GM23338 (cell line): Measurements from ENCODE around the gene ARHGAP1. TPM values are rescaled to one million over a fixed set of nuclear protein-coding genes. Genes with fewer than 3 reads are reported as not detected.

Experiments
- ATAC-seq: fragments of 200-7000 bp; cut with Tn5 transposase; 3 replicates; pipeline ENCODE4 v1.9.1; 2020
- DNase-seq: peaks from one replicate; pipeline ENCODE4 v3.0.0-alpha.2; 2015; ENCODE audit warnings: low spot score
- H2AFZ ChIP-seq: fragments of 200-600 bp; sonication (generic); 2 replicates; pipeline ENCODE4 v1.8.0; 2016; ENCODE audit warnings: antibody characterized with exemption, mild to moderate bottlenecking, moderate library complexity
- H3F3A ChIP-seq: fragments of 200-600 bp; sonication (generic); replicated peaks from 2 replicates; pipeline ENCODE4 v1.8.0; 2017; ENCODE audit warnings: antibody characterized with exemption, mixed run types, low read depth
- H3K27ac ChIP-seq: fragments of 200-600 bp; sonication (generic); 2 replicates; pipeline ENCODE4 v1.6.1; 2016; ENCODE audit warnings: low read depth
- H3K27me3 ChIP-seq: fragments of 200-600 bp; sonication (generic); 2 replicates; pipeline ENCODE4 v1.8.0; 2016; ENCODE audit warnings: mild to moderate bottlenecking, mixed run types, moderate library complexity; ENCODE audit not compliant: insufficient read depth
- H3K36me3 ChIP-seq: fragments of 200-600 bp; sonication (generic); 2 replicates; pipeline ENCODE4 v1.8.0; 2016; ENCODE audit warnings: mild to moderate bottlenecking; ENCODE audit not compliant: insufficient read depth
- H3K4me1 ChIP-seq: fragments of 200-600 bp; sonication (generic); 2 replicates; pipeline ENCODE4 v1.8.0; 2016; ENCODE audit warnings: mild to moderate bottlenecking, moderate library complexity; ENCODE audit not compliant: insufficient read depth
- H3K4me2 ChIP-seq: fragments of 200-600 bp; sonication (generic); 2 replicates; pipeline ENCODE4 v1.7.1; 2017; ENCODE audit warnings: mixed run types
- H3K4me3 ChIP-seq: fragments of 200-600 bp; sonication (generic); 2 replicates; pipeline ENCODE4 v1.6.1; 2016; ENCODE audit warnings: mixed run types
- H3K79me2 ChIP-seq: fragments of 200-600 bp; sonication (generic); replicated peaks from 2 replicates; pipeline ENCODE4 v1.8.0; 2017; ENCODE audit warnings: mild to moderate bottlenecking; ENCODE audit not compliant: insufficient read depth
- H3K9me2 ChIP-seq: fragments of 200-600 bp; sonication (generic); 2 replicates; pipeline ENCODE4 v1.8.0; 2017; ENCODE audit not compliant: insufficient read depth
- H4K20me1 ChIP-seq: fragments of 200-600 bp; sonication (generic); replicated peaks from 2 replicates; pipeline ENCODE4 v1.8.0; 2017; ENCODE audit warnings: mild to moderate bottlenecking; ENCODE audit not compliant: insufficient read depth
- H3K27ac Mint-ChIP-seq: 2 replicates; pipeline ENCODE4 v1.8.0; 2020; ENCODE audit warnings: inconsistent platforms, mild to moderate bottlenecking, moderate library complexity, mixed read lengths
- H3K27me3 Mint-ChIP-seq: 3 replicates; pipeline ENCODE4 v1.8.0; 2022; ENCODE audit warnings: low read depth, mild to moderate bottlenecking, moderate library complexity, mixed read lengths, inconsistent platforms; ENCODE audit not compliant: insufficient read depth, poor library complexity
- H3K36me3 Mint-ChIP-seq: 3 replicates; pipeline ENCODE4 v1.8.0; 2021; ENCODE audit warnings: low read depth, mild to moderate bottlenecking, inconsistent platforms, moderate library complexity, mixed read lengths
- H3K4me1 Mint-ChIP-seq: 3 replicates; pipeline ENCODE4 v1.8.0; 2020; ENCODE audit warnings: mild to moderate bottlenecking, inconsistent platforms, mixed read lengths
- H3K4me3 Mint-ChIP-seq: 3 replicates; pipeline ENCODE4 v1.8.0; 2021; ENCODE audit warnings: moderate library complexity, mild to moderate bottlenecking, inconsistent platforms, mixed read lengths
- H3K9me3 Mint-ChIP-seq: 3 replicates; pipeline ENCODE4 v1.8.0; 2020; ENCODE audit warnings: moderate library complexity, mild to moderate bottlenecking, inconsistent platforms, mixed read lengths
- CREB1 ChIP-seq: fragments of 250-450 bp; sonication (Bioruptor Pico); IDR thresholded peaks from 2 replicates; pipeline ENCODE4 v1.5.0; 2020; ENCODE audit warnings: low read depth, mild to moderate bottlenecking, moderate library complexity
- EZH2 ChIP-seq: fragments of 200-600 bp; sonication (generic); IDR thresholded peaks from one replicate; pipeline ENCODE4 v1.8.0; 2017; ENCODE audit warnings: antibody characterized with exemption, mild to moderate bottlenecking, low read depth; ENCODE audit not compliant: unreplicated experiment
- EZH2phosphoT487 ChIP-seq: fragments of 200-600 bp; sonication (generic); IDR thresholded peaks from one replicate; pipeline ENCODE4 v1.8.1; 2018; ENCODE audit warnings: antibody characterized with exemption; ENCODE audit not compliant: unreplicated experiment
- JUNB ChIP-seq: IDR thresholded peaks from one replicate; pipeline ENCODE4 v1.6.1; 2016; ENCODE audit warnings: antibody characterized with exemption; ENCODE audit not compliant: unreplicated experiment
- NANOG ChIP-seq: IDR thresholded peaks from 2 replicates; pipeline ENCODE4 v1.6.1; 2016; ENCODE audit warnings: antibody characterized with exemption, borderline replicate concordance
- POLR2AphosphoS5 ChIP-seq: IDR thresholded peaks from 2 replicates; pipeline ENCODE4 v1.6.1; 2016; ENCODE audit warnings: antibody characterized with exemption, low read depth
- STAT1 ChIP-seq: IDR thresholded peaks from one replicate; pipeline ENCODE4 v1.6.1; 2016; ENCODE audit warnings: antibody characterized with exemption; ENCODE audit not compliant: unreplicated experiment
- ZNF114 ChIP-seq: fragments of 250-450 bp; sonication (Bioruptor Pico); IDR thresholded peaks from 2 replicates; pipeline ENCODE4 v1.5.0; 2020; ENCODE audit warnings: mild to moderate bottlenecking, moderate library complexity
- ZNF331 ChIP-seq: fragments of 250-450 bp; sonication (Bioruptor Pico); IDR thresholded peaks from 2 replicates; pipeline ENCODE4 v1.5.0; 2020; ENCODE audit warnings: low read depth, mild to moderate bottlenecking, moderate library complexity
- polyA plus RNA-seq: library from polyadenylated mRNA; unstranded; fragments of >200 nt; fragmentation: Nextera tagmentation; extraction: Ambion mirVana; gene quantifications from 2 replicates; pipeline ENCODE4 v1.2.1, GENCODE V29; 2016
- total RNA-seq: library from RNA; depleted of rRNA; stranded (reverse); fragments of >200 nt; shearing (Covaris generic); gene quantifications from 2 replicates; pipeline ENCODE4 v1.2.3, GENCODE V29; 2014
- TF ChIP-seq, protein P1 (sequence below), 2 experiments: fragments of 200-600 bp in 1 of 2; sonication (generic) in 1 of 2; conservative IDR thresholded peaks; 2 replicates each; pipeline versions ENCODE4 v1.5.1 to v1.6.1; 2016 to 2017; ENCODE audit warnings: antibody characterized with exemption in 2 of 2, low read depth in 2 of 2, mild to moderate bottlenecking in 2 of 2, moderate library complexity in 1 of 2
- TF ChIP-seq, protein P2 (sequence below): IDR thresholded peaks from 2 replicates; pipeline ENCODE4 v1.6.1; 2016; ENCODE audit warnings: antibody characterized with exemption
- TF ChIP-seq, protein P3 (sequence below): fragments of 250-450 bp; sonication (Bioruptor Pico); IDR thresholded peaks from 2 replicates; pipeline ENCODE4 v1.5.0; 2020; ENCODE audit warnings: mild to moderate bottlenecking, moderate library complexity

The ARHGAP1 gene
- total and polyA plus RNA-seq, 2 experiments from 2014 or later = 23.4 to 38.1 TPM

DNA sequence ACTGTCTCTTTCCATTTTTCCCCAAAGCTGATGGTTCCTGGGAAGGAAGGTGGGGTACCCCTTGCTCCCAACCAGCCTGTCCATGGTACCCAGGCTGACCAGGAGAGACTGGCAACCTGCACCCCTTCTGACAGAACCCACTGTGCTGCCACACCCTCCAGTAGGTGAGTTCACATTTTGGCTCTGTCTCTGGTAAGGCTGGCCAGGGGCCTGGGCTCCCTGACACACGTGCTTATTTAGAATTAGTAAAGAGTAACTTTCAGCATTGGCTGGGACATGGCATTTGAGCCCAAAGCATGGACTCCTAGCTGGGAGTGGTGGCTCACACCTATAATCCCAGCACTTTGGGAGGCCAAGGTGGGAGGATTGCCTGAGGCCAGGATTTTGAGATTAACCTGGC is 35.1 kb downstream of the ARHGAP1 start (continued):
- TF ChIP-seq EZH2phosphoT487 (no peak), CREB1 (CRISPR knock-in tag) (no peak), STAT1 (no peak)
- TF ChIP-seq, protein P1, sequence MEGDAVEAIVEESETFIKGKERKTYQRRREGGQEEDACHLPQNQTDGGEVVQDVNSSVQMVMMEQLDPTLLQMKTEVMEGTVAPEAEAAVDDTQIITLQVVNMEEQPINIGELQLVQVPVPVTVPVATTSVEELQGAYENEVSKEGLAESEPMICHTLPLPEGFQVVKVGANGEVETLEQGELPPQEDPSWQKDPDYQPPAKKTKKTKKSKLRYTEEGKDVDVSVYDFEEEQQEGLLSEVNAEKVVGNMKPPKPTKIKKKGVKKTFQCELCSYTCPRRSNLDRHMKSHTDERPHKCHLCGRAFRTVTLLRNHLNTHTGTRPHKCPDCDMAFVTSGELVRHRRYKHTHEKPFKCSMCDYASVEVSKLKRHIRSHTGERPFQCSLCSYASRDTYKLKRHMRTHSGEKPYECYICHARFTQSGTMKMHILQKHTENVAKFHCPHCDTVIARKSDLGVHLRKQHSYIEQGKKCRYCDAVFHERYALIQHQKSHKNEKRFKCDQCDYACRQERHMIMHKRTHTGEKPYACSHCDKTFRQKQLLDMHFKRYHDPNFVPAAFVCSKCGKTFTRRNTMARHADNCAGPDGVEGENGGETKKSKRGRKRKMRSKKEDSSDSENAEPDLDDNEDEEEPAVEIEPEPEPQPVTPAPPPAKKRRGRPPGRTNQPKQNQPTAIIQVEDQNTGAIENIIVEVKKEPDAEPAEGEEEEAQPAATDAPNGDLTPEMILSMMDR (conservative IDR thresholded peaks at IDR 0.05; ENCODE audit: low read depth in 2 of 2) = no peak
- TF ChIP-seq, protein P2, sequence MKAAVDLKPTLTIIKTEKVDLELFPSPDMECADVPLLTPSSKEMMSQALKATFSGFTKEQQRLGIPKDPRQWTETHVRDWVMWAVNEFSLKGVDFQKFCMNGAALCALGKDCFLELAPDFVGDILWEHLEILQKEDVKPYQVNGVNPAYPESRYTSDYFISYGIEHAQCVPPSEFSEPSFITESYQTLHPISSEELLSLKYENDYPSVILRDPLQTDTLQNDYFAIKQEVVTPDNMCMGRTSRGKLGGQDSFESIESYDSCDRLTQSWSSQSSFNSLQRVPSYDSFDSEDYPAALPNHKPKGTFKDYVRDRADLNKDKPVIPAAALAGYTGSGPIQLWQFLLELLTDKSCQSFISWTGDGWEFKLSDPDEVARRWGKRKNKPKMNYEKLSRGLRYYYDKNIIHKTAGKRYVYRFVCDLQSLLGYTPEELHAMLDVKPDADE = no peak

DNA sequence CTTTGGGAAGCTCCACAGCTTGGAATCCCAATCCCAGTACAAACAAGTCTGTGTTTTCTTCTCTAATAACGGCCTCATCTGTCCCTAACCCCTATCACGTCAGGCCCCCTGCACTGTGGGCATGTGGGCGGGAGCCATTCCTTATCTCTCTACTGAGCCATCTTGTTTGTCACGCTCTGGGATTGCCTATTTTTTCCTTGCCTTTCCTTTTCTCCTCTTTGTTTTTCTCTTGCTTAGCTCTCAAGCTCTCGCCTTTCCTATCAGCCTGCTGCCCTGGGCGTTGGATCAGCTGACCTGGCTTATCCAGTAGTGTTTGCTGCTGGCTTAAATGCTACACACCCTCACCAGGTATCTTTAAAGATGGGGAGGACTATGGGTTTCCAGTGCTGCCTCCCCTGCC is 35.8 kb downstream of the ARHGAP1 start:
- no peak overlapping the region for H3K4me3 Mint-ChIP-seq
- peaks cover 4% of the 10 kb centered on the region for H4K20me1 ChIP-seq
- H3K27ac Mint-ChIP-seq = no peak overlapping the region; the same call in 1 of the 2 replicates
- no peaks in the 10 kb centered on the region for H3K9me3 Mint-ChIP-seq
- no peaks in the 10 kb centered on the region for H3K27me3 ChIP-seq
- H3K9me2 ChIP-seq = no peaks in the 10 kb centered on the region
- peaks cover under 1% of the 10 kb centered on the region for H3K27me3 Mint-ChIP-seq
- H3K4me3 ChIP-seq = no peak overlapping the region
- H3K27ac ChIP-seq = no peak overlapping the region
- 0 out of 2 replicates have a peak, but pooled peaks cover 3% of the 10 kb centered on the region for H3F3A ChIP-seq
- no peaks in the 10 kb centered on the region for H3K4me1 Mint-ChIP-seq
- DNase-seq = no peak
- peaks cover 47% of the 10 kb centered on the region for H3K36me3 Mint-ChIP-seq
- no peak overlapping the region for H2AFZ ChIP-seq
- ATAC-seq = no peak
- H3K4me2 ChIP-seq = no peak overlapping the region
- no peaks in the 10 kb centered on the region for H3K79me2 ChIP-seq
- H3K4me1 ChIP-seq = no peaks in the 10 kb centered on the region
- H3K36me3 ChIP-seq = peaks cover 31% of the 10 kb centered on the region
- TF ChIP-seq STAT1 = no peak
- no peak for TF ChIP-seq ZNF331 (CRISPR knock-in tag)
- no peak for TF ChIP-seq NANOG
- TF ChIP-seq, protein P2 = no peak
- TF ChIP-seq ZNF114 (CRISPR knock-in tag) = no peak
- no peak for TF ChIP-seq EZH2phosphoT487
- TF ChIP-seq, protein P3, sequence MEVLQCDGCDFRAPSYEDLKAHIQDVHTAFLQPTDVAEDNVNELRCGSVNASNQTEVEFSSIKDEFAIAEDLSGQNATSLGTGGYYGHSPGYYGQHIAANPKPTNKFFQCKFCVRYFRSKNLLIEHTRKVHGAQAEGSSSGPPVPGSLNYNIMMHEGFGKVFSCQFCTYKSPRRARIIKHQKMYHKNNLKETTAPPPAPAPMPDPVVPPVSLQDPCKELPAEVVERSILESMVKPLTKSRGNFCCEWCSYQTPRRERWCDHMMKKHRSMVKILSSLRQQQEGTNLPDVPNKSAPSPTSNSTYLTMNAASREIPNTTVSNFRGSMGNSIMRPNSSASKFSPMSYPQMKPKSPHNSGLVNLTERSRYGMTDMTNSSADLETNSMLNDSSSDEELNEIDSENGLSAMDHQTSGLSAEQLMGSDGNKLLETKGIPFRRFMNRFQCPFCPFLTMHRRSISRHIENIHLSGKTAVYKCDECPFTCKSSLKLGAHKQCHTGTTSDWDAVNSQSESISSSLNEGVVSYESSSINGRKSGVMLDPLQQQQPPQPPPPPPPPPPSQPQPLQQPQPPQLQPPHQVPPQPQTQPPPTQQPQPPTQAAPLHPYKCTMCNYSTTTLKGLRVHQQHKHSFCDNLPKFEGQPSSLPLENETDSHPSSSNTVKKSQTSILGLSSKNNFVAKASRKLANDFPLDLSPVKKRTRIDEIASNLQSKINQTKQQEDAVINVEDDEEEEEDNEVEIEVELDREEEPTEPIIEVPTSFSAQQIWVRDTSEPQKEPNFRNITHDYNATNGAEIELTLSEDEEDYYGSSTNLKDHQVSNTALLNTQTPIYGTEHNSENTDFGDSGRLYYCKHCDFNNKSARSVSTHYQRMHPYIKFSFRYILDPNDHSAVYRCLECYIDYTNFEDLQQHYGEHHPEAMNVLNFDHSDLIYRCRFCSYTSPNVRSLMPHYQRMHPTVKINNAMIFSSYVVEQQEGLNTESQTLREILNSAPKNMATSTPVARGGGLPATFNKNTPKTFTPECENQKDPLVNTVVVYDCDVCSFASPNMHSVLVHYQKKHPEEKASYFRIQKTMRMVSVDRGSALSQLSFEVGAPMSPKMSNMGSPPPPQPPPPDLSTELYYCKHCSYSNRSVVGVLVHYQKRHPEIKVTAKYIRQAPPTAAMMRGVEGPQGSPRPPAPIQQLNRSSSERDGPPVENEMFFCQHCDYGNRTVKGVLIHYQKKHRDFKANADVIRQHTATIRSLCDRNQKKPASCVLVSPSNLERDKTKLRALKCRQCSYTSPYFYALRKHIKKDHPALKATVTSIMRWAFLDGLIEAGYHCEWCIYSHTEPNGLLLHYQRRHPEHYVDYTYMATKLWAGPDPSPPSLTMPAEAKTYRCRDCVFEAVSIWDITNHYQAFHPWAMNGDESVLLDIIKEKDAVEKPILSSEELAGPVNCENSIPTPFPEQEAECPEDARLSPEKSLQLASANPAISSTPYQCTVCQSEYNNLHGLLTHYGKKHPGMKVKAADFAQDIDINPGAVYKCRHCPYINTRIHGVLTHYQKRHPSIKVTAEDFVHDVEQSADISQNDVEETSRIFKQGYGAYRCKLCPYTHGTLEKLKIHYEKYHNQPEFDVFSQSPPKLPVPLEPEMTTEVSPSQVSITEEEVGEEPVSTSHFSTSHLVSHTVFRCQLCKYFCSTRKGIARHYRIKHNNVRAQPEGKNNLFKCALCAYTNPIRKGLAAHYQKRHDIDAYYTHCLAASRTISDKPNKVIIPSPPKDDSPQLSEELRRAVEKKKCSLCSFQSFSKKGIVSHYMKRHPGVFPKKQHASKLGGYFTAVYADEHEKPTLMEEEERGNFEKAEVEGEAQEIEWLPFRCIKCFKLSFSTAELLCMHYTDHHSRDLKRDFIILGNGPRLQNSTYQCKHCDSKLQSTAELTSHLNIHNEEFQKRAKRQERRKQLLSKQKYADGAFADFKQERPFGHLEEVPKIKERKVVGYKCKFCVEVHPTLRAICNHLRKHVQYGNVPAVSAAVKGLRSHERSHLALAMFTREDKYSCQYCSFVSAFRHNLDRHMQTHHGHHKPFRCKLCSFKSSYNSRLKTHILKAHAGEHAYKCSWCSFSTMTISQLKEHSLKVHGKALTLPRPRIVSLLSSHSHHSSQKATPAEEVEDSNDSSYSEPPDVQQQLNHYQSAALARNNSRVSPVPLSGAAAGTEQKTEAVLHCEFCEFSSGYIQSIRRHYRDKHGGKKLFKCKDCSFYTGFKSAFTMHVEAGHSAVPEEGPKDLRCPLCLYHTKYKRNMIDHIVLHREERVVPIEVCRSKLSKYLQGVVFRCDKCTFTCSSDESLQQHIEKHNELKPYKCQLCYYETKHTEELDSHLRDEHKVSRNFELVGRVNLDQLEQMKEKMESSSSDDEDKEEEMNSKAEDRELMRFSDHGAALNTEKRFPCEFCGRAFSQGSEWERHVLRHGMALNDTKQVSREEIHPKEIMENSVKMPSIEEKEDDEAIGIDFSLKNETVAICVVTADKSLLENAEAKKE = no peak
- TF ChIP-seq, protein P1 (conservative IDR thresholded peaks at IDR 0.05; ENCODE audit: low read depth in 2 of 2) = no peak
- no peak for TF ChIP-seq POLR2AphosphoS5
- no peak for TF ChIP-seq EZH2
- no peak for TF ChIP-seq JUNB
- TF ChIP-seq CREB1 (CRISPR knock-in tag) = no peak
